ENCODE measurements around the gene ACOXL. TPM values are rescaled to one million over a fixed set of nuclear protein-coding genes. Genes with fewer than 3 reads are reported as not detected.
A peak's percentile ranks its signal among the peaks of the same experiment; 100 is the strongest.

ACOXL gene
- total RNA-seq, 2 experiments from 2014 or later, result not detected

DNA sequence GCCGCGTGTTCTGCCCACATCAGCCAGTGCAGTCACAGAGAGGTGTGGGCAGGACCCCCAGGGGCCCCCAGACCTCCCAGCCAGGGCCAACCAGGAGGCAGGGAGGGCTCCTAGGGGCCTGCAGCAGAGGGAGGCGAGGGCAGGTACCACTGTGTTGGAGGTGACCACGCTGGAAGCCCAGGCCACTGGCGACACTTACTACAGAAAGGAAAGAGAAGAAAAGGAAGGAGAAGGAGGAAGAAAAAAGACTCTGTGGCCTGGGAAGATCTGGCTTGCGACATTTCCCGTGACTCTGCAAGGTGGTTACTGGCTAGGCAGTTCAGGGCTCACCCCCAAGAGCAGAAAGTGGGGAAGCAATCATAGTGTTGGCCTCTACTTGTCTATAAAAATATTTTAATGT lies 290.3 kb downstream of the ACOXL start:
- no peaks in the 10 kb centered on the region for H3K27me3 ChIP-seq (ENCODE audit: control insufficient read depth in 1 of 2, insufficient read depth in 2 of 2, low read length in 2 of 2)
- no peak overlapping the region for H3K4me3 Mint-ChIP-seq
- ChIA-PET CTCF (no interaction called here), POLR2A (no interaction called here)
- no peaks in the 10 kb centered on the region for H3K36me3 Mint-ChIP-seq (ENCODE audit: low read depth)
- H3K27me3 Mint-ChIP-seq, result peaks cover 4% of the 10 kb centered on the region
- H3K4me3 ChIP-seq (ENCODE audit: low read length), result no peak overlapping the region
- no peaks in the 10 kb centered on the region for H3K4me1 Mint-ChIP-seq (ENCODE audit: low read depth)
- H3K9me3 ChIP-seq (ENCODE audit: control insufficient read depth in 1 of 2, insufficient read depth in 1 of 2, low read length in 2 of 2), result peaks cover 0 to 4% of the 10 kb centered on the region in 2 experiments
- H3K36me3 ChIP-seq (ENCODE audit: insufficient read depth, low read length), result no peaks in the 10 kb centered on the region
- no peaks in the 10 kb centered on the region for H3K4me1 ChIP-seq (ENCODE audit: insufficient read depth, low read length)
- ATAC-seq (ENCODE audit: poor library complexity), result no peak
- no peaks in the 10 kb centered on the region for H3K9me3 Mint-ChIP-seq
- H3K27ac ChIP-seq (ENCODE audit: low read depth in 1 of 2, low read length in 2 of 2), result no peak overlapping the region
- H3K27ac Mint-ChIP-seq, result no peak overlapping the region
- DNase-seq, result peak in 2 of 14 experiments; percentile 15 to 27
- intact Hi-C loops (cut with DNase I, micrococcal nuclease), result no loop called here
- TF ChIP-seq, protein P1, sequence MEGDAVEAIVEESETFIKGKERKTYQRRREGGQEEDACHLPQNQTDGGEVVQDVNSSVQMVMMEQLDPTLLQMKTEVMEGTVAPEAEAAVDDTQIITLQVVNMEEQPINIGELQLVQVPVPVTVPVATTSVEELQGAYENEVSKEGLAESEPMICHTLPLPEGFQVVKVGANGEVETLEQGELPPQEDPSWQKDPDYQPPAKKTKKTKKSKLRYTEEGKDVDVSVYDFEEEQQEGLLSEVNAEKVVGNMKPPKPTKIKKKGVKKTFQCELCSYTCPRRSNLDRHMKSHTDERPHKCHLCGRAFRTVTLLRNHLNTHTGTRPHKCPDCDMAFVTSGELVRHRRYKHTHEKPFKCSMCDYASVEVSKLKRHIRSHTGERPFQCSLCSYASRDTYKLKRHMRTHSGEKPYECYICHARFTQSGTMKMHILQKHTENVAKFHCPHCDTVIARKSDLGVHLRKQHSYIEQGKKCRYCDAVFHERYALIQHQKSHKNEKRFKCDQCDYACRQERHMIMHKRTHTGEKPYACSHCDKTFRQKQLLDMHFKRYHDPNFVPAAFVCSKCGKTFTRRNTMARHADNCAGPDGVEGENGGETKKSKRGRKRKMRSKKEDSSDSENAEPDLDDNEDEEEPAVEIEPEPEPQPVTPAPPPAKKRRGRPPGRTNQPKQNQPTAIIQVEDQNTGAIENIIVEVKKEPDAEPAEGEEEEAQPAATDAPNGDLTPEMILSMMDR (IDR thresholded peaks at IDR 0.05), result no peak

DNA sequence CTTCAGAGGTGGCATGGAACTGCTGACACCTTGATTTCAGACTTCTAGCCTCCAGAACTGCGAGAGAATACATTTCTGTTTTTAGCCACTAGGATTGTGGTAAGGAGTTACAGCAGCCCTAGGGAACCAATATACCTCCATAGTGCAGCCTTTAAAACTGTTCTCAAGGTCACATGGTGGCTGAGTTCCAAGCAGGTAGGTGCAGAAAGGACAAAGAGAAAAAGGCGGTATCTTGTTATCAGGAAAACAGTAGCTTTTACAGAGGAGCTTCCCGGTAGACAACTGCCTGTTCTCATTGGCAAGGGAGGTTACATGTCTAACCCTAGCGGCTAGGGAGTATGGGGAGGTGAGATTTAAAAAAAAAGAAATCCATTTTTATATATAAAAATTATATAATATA lies 292.1 kb downstream of the ACOXL start:
- ATAC-seq (ENCODE audit: poor library complexity), result no peak
- H3K4me3 Mint-ChIP-seq, result no peak overlapping the region
- ChIA-PET CTCF (no interaction called here), POLR2A (no interaction called here)
- H3K4me1 Mint-ChIP-seq (ENCODE audit: low read depth), result no peaks in the 10 kb centered on the region
- H3K9me3 ChIP-seq (ENCODE audit: control insufficient read depth in 1 of 2, insufficient read depth in 1 of 2, low read length in 2 of 2), result peaks cover 0 to 10% of the 10 kb centered on the region in 2 experiments
- peaks cover 5% of the 10 kb centered on the region for H3K9me3 Mint-ChIP-seq
- H3K27ac ChIP-seq (ENCODE audit: low read depth in 1 of 2, low read length in 2 of 2), result no peak overlapping the region
- H3K36me3 Mint-ChIP-seq (ENCODE audit: low read depth), result no peaks in the 10 kb centered on the region
- TF ChIP-seq, protein P1 (IDR thresholded peaks at IDR 0.05), result no peak
- no peaks in the 10 kb centered on the region for H3K36me3 ChIP-seq (ENCODE audit: insufficient read depth, low read length)
- no peak overlapping the region for H3K4me3 ChIP-seq (ENCODE audit: low read length)
- no peaks in the 10 kb centered on the region for H3K27me3 ChIP-seq (ENCODE audit: control insufficient read depth in 1 of 2, insufficient read depth in 2 of 2, low read length in 2 of 2)
- peaks cover 4% of the 10 kb centered on the region for H3K27me3 Mint-ChIP-seq
- H3K4me1 ChIP-seq (ENCODE audit: insufficient read depth, low read length), result no peaks in the 10 kb centered on the region
- no peak overlapping the region for H3K27ac Mint-ChIP-seq
- intact Hi-C loops (cut with DNase I, micrococcal nuclease), result no loop called here
- no peak for DNase-seq

DNA sequence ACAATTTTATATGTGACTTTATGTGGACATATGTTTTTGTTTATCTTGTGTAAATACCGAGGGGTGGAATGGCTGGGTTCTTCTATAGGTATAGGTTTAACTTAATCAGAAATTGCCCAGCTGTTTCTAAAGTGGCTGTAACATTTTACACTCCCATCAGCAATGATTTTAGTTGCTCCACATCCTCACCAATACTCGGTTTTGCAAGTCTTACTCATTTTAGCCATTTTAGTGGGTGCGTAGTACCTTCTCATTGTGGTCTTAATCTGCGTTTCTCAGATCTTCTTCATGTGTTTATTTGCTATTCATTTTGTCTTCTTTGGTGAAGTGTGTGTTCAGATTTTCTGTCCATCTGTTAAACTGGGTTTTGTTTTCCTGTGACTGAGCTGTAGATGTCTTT lies 292.9 kb downstream of the ACOXL start:
- no peaks in the 10 kb centered on the region for H3K4me1 Mint-ChIP-seq (ENCODE audit: low read depth)
- H3K27ac Mint-ChIP-seq, result no peak overlapping the region
- H3K9me3 Mint-ChIP-seq, result peaks cover 5% of the 10 kb centered on the region
- no peak overlapping the region for H3K27ac ChIP-seq (ENCODE audit: low read depth in 1 of 2, low read length in 2 of 2)
- no peak overlapping the region for H3K4me3 ChIP-seq (ENCODE audit: low read length)
- TF ChIP-seq, protein P1 (IDR thresholded peaks at IDR 0.05), result no peak
- H3K36me3 Mint-ChIP-seq (ENCODE audit: low read depth), result no peaks in the 10 kb centered on the region
- ChIA-PET POLR2A (no interaction called here), CTCF (no interaction called here)
- no peaks in the 10 kb centered on the region for H3K27me3 ChIP-seq (ENCODE audit: control insufficient read depth in 1 of 2, insufficient read depth in 2 of 2, low read length in 2 of 2)
- peaks cover 4% of the 10 kb centered on the region for H3K27me3 Mint-ChIP-seq
- DNase-seq (no peak), ATAC-seq (ENCODE audit: poor library complexity) (no peak)
- H3K36me3 ChIP-seq (ENCODE audit: insufficient read depth, low read length), result no peaks in the 10 kb centered on the region
- no peaks in the 10 kb centered on the region for H3K4me1 ChIP-seq (ENCODE audit: insufficient read depth, low read length)
- peaks cover 0 to 7% of the 10 kb centered on the region in 2 experiments for H3K9me3 ChIP-seq (ENCODE audit: control insufficient read depth in 1 of 2, insufficient read depth in 1 of 2, low read length in 2 of 2)
- intact Hi-C loops (cut with DNase I, micrococcal nuclease), result no loop called here
- no peak overlapping the region for H3K4me3 Mint-ChIP-seq

Data from CD4-positive, alpha-beta T cell (primary cell).